GM20000 (cell line): Measurements from ENCODE around the gene KCNQ2.

Experiments
- DNase-seq: peaks from one replicate; pipeline ENCODE4 v3.0.0; 2012; ENCODE audit warnings: low spot score
- TF ChIP-seq, protein P1 (sequence below): IDR thresholded peaks from 2 replicates; pipeline ENCODE4 v1.5.1; 2012; ENCODE audit warnings: mild to moderate bottlenecking, control low read depth; ENCODE audit errors: extremely low read depth, missing control alignments

The KCNQ2 gene

DNA sequence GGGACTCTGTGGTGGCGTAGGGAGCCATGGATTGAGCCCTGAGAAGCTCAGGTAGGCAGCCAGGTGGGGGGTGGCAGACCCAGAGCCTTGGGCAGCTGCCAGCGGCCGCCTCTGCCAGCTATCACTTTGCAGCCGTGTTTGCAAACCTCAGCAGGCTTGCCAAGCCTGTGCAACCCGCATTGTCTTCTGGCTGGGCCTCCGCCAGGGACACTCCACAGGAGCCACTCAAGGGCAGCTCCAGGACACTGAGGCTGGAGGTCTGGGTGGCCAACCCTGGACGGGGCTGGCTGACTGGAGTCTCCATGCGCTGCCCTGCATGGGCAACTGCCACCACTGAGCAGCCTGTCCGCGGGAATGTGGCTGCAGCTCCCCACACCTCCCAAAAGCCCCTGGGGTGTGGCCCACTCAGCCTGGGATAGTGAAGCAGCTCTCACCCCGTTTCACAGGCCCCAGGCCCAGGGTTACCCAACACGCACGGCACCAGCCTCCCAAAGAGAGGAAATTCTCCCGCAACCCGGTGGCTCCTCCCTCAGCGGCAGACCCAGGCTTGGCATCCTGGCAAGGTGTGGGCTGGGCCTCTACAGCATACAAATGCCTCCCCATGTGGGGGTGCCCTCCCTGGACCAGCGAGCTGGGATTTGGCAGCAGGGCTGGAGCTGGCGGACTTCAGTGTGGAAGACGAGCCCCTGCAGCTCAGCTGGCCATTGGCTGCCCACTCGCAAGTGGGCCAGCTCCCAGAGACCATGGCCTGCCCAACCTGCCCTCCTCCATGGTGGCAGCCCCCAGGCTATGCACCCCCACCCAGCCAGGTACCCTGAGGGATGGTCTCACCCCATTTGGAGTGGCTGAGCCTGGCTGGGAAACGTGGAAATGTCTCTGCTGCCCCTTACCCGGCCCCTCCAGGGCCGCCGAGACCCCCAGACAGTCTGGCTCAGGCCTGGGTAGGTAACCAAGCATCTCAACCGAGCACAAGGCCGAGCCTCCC, 114.2 kb downstream of the KCNQ2 start:
- TF ChIP-seq, protein P1, sequence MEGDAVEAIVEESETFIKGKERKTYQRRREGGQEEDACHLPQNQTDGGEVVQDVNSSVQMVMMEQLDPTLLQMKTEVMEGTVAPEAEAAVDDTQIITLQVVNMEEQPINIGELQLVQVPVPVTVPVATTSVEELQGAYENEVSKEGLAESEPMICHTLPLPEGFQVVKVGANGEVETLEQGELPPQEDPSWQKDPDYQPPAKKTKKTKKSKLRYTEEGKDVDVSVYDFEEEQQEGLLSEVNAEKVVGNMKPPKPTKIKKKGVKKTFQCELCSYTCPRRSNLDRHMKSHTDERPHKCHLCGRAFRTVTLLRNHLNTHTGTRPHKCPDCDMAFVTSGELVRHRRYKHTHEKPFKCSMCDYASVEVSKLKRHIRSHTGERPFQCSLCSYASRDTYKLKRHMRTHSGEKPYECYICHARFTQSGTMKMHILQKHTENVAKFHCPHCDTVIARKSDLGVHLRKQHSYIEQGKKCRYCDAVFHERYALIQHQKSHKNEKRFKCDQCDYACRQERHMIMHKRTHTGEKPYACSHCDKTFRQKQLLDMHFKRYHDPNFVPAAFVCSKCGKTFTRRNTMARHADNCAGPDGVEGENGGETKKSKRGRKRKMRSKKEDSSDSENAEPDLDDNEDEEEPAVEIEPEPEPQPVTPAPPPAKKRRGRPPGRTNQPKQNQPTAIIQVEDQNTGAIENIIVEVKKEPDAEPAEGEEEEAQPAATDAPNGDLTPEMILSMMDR: no peak
- DNase-seq: no peak

DNA sequence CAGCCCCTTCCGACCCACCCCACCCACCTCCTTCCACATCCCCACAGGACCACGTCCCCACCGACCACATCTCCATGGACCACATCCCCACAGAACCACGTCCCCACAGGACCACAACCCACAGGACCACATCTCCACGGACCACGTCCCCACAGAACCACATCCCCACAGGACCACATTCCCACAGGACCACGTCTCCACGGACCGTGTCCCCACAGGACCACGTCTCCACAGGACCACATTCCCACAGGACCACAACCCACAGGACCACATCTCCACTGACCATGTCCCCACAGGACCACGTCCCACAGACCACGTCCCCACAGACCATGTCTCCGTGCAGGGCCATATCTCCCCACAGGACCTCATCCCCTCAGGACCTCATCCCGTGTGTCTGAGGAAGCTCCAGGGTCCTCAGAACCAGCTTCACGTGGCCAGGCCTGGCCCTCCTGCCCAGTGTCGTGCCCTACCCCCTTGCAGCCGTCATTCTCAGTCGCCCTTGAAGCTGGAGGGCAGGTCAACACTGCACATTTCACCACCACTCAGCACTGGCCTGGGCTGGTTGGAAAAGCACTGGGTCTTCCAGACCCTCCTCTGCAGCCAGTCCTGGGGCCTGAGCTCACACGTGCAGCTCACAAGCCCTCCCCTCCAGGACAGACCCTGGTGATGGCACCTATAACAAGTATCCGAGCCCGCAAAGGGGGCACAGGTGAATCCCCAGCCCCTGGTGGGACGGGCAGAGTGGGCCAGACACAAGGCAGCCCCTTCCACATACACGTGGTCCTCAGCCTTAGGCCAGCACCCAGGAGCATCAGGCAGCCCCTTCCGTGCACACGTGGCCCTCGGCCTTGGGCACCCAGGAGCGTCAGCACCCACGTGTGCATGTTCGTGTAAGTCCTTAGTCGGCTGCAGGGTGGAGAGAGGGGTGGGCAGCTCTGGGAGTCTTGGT, 115.2 kb downstream of the KCNQ2 start:
- TF ChIP-seq, protein P1: no peak
- DNase-seq: no peak

DNA sequence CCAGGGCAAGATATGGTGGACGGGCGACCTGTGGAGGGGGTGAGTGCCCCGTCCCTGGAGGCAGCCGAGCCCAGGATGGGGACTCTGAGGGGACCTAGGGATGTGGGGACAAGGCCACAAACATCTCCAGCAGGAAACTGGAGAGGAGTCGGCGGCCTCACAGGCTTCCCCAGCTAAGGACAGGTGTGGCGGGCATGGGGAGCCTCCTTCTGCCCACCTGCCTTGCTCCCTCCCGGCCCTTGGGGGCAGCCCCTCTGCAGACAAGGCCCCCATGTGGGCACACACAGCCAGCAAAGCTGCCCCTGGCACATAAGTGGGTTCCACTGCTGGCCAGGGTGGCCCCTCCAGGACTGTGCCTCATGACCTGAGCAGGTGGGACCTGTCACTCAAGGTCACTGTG, 115.9 kb downstream of the KCNQ2 start:
- TF ChIP-seq, protein P1: no peak
- DNase-seq: no peak

DNA sequence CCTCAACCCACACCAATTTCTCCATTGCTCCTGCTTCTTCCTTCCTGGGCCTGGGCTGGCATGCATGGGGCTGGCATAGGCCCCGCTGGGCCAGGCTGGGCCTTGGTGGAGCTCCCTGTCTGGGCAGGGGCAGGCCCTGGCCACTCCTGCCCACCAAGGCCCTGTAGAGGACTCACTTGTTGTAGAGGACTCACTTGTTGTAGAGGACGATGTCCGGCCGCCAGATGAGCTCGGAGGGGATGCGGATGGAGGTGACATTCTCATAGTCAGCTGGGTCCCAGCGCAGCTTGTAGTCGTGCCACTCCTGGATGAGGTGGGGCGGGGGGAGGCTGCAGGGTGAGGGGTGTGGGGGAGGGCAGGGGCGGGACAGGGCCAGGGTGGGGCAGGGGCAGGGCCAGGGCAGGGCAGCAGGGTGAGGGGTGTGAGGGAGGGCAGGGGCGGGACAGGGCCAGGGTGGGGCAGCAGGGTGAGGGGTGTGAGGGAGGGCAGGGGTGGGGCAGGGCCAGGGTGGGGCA, 116.6 kb downstream of the KCNQ2 start:
- TF ChIP-seq, protein P1: no peak
- DNase-seq: no peak

- TF ChIP-seq, protein P1: no peak
- DNase-seq: no peak
These were observed 117.7 kb downstream of the KCNQ2 start for GRCh38 chr20:63354636-63355350.

- TF ChIP-seq, protein P1: no peak
- DNase-seq: no peak
These were observed 119.6 kb downstream of the KCNQ2 start for GRCh38 chr20:63352811-63353221.
